Breast epithelium (tissue), 3 donors: ENCODE measurements around the gene GNAI2.

Source experiments
- POLR2AphosphoS5 ChIP-seq, 3 donors: sonication (generic); formaldehyde crosslinking; IDR thresholded peaks; one replicate each; pipeline ENCODE4 v1.6.1; 2017; ENCODE audit warnings: antibody characterized with exemption in 3 of 3
- TF ChIP-seq, protein P1 (sequence below), 3 donors: fragments of 450-650 bp; IDR thresholded peaks; one replicate each; pipeline ENCODE4 v1.5.1; 2016 to 2017; ENCODE audit warnings: antibody characterized with exemption in 3 of 3, mild to moderate bottlenecking in 3 of 3, moderate library complexity in 3 of 3

- TF ChIP-seq, protein P1, sequence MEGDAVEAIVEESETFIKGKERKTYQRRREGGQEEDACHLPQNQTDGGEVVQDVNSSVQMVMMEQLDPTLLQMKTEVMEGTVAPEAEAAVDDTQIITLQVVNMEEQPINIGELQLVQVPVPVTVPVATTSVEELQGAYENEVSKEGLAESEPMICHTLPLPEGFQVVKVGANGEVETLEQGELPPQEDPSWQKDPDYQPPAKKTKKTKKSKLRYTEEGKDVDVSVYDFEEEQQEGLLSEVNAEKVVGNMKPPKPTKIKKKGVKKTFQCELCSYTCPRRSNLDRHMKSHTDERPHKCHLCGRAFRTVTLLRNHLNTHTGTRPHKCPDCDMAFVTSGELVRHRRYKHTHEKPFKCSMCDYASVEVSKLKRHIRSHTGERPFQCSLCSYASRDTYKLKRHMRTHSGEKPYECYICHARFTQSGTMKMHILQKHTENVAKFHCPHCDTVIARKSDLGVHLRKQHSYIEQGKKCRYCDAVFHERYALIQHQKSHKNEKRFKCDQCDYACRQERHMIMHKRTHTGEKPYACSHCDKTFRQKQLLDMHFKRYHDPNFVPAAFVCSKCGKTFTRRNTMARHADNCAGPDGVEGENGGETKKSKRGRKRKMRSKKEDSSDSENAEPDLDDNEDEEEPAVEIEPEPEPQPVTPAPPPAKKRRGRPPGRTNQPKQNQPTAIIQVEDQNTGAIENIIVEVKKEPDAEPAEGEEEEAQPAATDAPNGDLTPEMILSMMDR (IDR thresholded peaks at IDR 0.05), result no peak
- TF ChIP-seq POLR2AphosphoS5 (IDR thresholded peaks at IDR 0.05), result no peak
Observed at GRCh38 chr3:50232303-50232702, 3.7 kb upstream of the GNAI2 start.
